22Rv1 (cell line): ENCODE results near the gene ARHGAP26.

Experiments used
- H3K27ac ChIP-seq: fragments of 450-650 bp; 2 replicates; pipeline ENCODE4 v1.5.1; 2017
- ZFX ChIP-seq: fragments of 450-650 bp; IDR thresholded peaks from 2 replicates; pipeline ENCODE4 v1.6.1; 2017; ENCODE audit warnings: antibody characterized with exemption, borderline replicate concordance
- TF ChIP-seq, protein P1 (sequence below): fragments of 450-650 bp; IDR thresholded peaks from 2 replicates; pipeline ENCODE4 v1.5.1; 2017; ENCODE audit warnings: mild to moderate bottlenecking

ARHGAP26 gene

DNA sequence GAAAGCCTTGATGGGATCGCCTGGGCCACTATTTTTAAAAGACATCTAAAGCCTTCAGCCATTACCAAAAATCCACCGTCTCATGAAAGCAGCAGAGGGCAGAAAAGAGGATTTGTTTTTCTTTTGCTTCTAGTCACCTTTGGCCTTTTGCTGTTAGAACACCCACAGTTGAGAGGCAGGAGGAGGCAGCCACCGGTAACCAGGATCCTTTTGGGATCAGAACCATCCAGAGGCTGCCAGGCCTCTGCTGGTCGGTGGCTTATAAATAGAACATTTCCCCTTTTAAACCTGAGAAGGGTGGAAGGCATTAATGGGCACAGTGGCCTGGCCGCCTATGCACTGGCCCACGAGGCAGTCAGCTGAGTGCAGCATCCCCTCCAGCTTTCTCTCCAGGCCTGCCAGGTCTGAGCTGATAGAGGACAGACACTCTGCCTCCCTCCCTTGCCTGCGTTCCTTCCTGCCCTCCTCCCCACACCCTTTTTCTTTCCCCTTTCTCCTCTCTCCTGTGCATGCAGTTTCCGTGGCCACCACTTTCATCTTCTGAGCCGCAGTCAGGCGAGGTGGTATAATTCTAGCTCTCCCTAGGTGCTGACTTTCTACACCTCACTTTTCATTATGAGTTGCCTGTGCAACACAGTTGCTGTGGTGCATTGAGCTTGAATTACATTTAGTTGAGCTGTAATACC lies 253.4 kb downstream of the ARHGAP26 start:
- no peak overlapping the region for H3K27ac ChIP-seq

DNA sequence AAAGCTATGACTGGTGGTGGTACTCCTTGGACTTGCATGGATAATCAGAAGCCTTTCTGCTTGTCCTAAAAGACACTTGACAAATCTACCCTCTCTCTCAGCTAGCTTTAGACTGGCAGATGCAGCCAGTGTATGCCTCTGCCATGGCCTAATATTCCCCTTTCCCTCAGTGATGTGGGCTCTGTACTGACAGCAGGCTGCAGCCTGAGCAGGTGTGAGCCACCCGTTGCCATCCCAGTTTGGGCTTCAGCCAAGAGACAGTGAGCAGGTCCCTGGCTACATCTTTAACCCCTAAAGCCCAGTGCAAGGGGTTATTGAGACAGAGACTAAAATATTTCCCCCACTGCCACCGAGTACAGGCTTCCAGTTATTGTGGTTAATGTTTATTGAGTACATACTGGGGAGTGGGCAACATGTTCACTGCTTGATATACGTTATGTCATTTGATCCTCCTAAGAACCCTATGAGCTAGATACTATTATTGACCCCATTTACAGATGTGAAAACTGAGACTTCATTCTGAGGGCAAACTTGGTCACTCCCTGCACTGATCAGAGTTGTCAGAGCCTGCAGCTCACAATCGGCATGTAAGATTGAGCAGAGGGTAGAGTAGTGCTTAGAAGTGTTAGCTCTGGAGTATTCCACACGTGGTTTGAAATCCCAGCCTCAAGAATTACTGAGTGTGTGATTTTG lies 254.2 kb downstream of the ARHGAP26 start:
- TF ChIP-seq ZFX = no peak
- TF ChIP-seq, protein P1, sequence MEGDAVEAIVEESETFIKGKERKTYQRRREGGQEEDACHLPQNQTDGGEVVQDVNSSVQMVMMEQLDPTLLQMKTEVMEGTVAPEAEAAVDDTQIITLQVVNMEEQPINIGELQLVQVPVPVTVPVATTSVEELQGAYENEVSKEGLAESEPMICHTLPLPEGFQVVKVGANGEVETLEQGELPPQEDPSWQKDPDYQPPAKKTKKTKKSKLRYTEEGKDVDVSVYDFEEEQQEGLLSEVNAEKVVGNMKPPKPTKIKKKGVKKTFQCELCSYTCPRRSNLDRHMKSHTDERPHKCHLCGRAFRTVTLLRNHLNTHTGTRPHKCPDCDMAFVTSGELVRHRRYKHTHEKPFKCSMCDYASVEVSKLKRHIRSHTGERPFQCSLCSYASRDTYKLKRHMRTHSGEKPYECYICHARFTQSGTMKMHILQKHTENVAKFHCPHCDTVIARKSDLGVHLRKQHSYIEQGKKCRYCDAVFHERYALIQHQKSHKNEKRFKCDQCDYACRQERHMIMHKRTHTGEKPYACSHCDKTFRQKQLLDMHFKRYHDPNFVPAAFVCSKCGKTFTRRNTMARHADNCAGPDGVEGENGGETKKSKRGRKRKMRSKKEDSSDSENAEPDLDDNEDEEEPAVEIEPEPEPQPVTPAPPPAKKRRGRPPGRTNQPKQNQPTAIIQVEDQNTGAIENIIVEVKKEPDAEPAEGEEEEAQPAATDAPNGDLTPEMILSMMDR = no peak
- no peak overlapping the region for H3K27ac ChIP-seq

More for the DNA sequence above, 253.4 kb downstream of the ARHGAP26 start:
- TF ChIP-seq ZFX = no peak
- TF ChIP-seq, protein P1 = no peak

DNA sequence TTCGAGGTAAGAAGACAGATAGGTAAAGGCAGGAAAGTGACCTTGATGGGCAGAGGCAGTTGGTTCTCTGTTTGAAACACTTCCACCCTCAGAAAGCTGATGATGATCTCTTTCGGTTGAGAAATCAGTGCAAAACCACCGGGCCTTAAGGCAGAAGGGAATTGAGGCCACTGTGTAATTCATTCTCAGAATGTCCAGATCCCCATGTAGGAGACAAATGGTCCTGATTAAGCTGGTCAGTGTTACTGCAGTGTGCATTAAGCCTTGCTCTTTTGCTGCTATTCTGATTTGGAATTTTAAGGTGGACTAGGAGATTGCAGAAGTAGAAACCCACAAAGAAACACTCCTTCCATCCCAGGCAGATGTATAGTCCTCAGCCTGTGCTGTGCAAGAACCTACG lies 255.2 kb downstream of the ARHGAP26 start:
- no peak overlapping the region for H3K27ac ChIP-seq

DNA sequence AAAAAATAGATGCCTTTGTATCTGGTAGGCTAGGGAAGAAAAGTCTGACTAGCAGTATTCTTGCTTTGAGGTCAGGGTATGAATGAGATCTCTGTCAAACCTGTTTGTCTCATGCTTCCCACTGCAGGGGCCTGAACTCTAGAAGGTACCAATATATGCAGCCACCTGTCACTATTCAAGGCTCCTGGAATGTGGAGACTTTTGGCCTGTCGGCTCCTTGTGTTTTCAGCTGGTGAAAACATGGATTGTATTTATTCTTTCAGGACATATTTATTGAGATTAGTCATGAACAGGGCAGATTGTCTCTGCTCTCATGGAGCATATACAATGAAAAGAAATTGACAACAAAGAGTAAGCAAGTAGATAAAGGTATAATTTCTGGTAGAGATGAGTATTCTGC lies 255.8 kb downstream of the ARHGAP26 start:
- no peak overlapping the region for H3K27ac ChIP-seq
- TF ChIP-seq, protein P1 = no peak
- no peak for TF ChIP-seq ZFX

More for the DNA sequence above, 255.2 kb downstream of the ARHGAP26 start:
- TF ChIP-seq, protein P1 = no peak
- TF ChIP-seq ZFX = no peak

DNA sequence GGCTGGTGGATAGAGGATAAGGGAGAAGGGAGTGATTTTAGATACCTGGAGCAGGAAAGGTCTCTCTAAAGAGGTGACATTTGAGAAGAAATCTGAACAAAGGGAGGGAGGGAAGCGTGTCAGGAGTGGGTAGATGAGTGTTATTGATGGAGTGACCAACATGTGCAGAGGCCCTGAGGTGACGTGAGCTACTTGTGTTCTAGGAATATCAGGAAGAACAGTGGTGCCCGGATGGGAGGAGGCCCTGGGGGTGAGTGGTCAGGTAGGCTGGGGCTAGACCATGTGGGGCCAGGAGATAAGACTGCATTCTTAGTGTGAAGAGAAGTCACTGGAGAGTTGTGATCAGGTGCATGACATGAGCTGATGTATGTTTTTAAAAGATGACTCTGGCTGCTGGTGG lies 256.2 kb downstream of the ARHGAP26 start:
- H3K27ac ChIP-seq = no peak overlapping the region
- TF ChIP-seq, protein P1 = no peak
- no peak for TF ChIP-seq ZFX

DNA sequence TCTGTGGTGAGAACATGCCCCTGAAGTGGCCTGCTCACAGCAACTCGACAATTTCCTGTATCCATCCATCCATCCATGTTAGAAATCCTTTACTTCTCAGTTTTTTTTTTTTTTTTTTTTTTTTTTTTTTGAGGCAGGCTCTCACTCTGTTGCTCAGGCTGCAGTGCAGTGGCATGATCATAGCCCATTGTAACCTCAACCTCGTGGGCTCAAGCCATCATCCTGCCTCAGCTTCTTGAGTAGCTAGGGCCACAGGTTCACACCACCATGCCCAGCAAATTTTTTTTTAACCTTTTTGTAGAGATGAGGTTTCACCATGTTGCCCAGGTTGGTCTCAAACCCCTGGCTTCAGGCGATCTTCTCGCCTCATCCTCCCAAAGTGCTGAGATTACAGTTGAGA lies 259.1 kb downstream of the ARHGAP26 start:
- no peak overlapping the region for H3K27ac ChIP-seq

DNA sequence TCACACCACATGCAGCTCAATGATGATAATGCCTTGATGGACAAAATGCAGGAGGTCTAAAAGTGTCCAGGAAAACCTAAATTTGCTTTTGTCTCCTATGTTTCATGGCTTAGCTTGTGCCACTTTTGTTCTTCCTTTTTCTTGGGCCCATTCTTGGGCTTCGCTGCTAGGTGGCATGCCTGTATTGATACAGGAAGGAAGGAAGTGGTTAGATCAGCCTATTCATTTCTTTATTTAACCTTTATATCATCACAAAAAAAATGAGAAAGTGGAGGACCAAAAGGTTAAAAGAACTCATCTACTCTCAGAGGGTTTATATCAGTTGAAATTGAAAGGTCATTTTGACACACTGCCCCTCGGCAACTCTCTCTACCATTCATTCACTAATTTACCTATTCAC lies 260.2 kb downstream of the ARHGAP26 start:
- TF ChIP-seq, protein P1 = no peak
- no peak for TF ChIP-seq ZFX

More for the DNA sequence above, 259.1 kb downstream of the ARHGAP26 start:
- TF ChIP-seq, protein P1 = no peak
- TF ChIP-seq ZFX = no peak

More for the DNA sequence above, 260.2 kb downstream of the ARHGAP26 start:
- no peak overlapping the region for H3K27ac ChIP-seq
